T-helper 9 cell (primary cell): Measurements from ENCODE around the gene CDADC1.
"Not testable (repeated sequence)": the region's sequence is repeated elsewhere in the genome, so short reads cannot be mapped to it uniquely, and the experiment has no call there.

ENCODE experiments used
- DNase-seq: peaks from one replicate; pipeline ENCODE4 v3.0.0-alpha.2; 2020

CDADC1 gene

GRCh38 chr13:49240017-49240416 lies 7.7 kb upstream of the CDADC1 start:
- peak; percentile 14 for DNase-seq

- no peak for DNase-seq
These were observed 6.4 kb upstream of the CDADC1 start for GRCh38 chr13:49241296-49241695.

GRCh38 chr13:49245101-49245500 lies 2.6 kb upstream of the CDADC1 start:
- DNase-seq: no peak

GRCh38 chr13:49246850-49247642 lies 679 bp upstream of the CDADC1 start:
- no peak for DNase-seq

- DNase-seq: no peak
These were observed 887 bp downstream of the CDADC1 start for GRCh38 chr13:49248622-49249002.

GRCh38 chr13:49251326-49251725 lies 3.6 kb downstream of the CDADC1 start:
- DNase-seq: no peak

GRCh38 chr13:49253310-49253709 lies 5.6 kb downstream of the CDADC1 start:
- no peak for DNase-seq

GRCh38 chr13:49254007-49254406 lies 6.3 kb downstream of the CDADC1 start:
- DNase-seq: no peak

GRCh38 chr13:49256841-49257240 lies 9.1 kb downstream of the CDADC1 start:
- DNase-seq: no peak

- no peak for DNase-seq
These were observed 10.5 kb downstream of the CDADC1 start for GRCh38 chr13:49258089-49258796.

- DNase-seq: no peak
These were observed 11.9 kb downstream of the CDADC1 start for GRCh38 chr13:49259586-49259985.

GRCh38 chr13:49262634-49263033 lies 14.9 kb downstream of the CDADC1 start:
- DNase-seq: no peak

- no peak for DNase-seq
These were observed 18.1 kb downstream of the CDADC1 start for GRCh38 chr13:49265822-49266221.

GRCh38 chr13:49271264-49271663 lies 23.5 kb downstream of the CDADC1 start:
- no peak for DNase-seq

GRCh38 chr13:49272296-49272695 lies 24.6 kb downstream of the CDADC1 start:
- no peak for DNase-seq

- no peak for DNase-seq
These were observed 30.5 kb downstream of the CDADC1 start for GRCh38 chr13:49278211-49278610.

GRCh38 chr13:49279112-49279511 lies 31.4 kb downstream of the CDADC1 start:
- DNase-seq: no peak

GRCh38 chr13:49279885-49280284 lies 32.2 kb downstream of the CDADC1 start:
- no peak for DNase-seq

GRCh38 chr13:49287995-49288394 lies 40.3 kb downstream of the CDADC1 start:
- DNase-seq: no peak

- no peak for DNase-seq
These were observed 40.7 kb downstream of the CDADC1 start for GRCh38 chr13:49288458-49288857.

- no peak for DNase-seq
These were observed 45.2 kb downstream of the CDADC1 start for GRCh38 chr13:49292742-49293486.

GRCh38 chr13:49294723-49295122 lies 47.0 kb downstream of the CDADC1 start:
- not testable (repeated sequence) for DNase-seq

GRCh38 chr13:49295244-49295643 lies 47.5 kb downstream of the CDADC1 start:
- no peak for DNase-seq

GRCh38 chr13:49296659-49297058 lies 48.9 kb downstream of the CDADC1 start:
- DNase-seq: no peak
